GM21390 (cell line): ENCODE data around the gene HOXA7.

Source experiments
- ATAC-seq: cut with Tn5 transposase; IDR thresholded peaks from one replicate; pipeline ENCODE4 v1.9.1; 2021; ENCODE audit not compliant: unreplicated experiment

Gene HOXA7

GRCh38 chr7:27159266-27160144 is 3.0 kb upstream of the HOXA7 start:
- no peak for ATAC-seq

- no peak for ATAC-seq
Observed at GRCh38 chr7:27158436-27159265, 2.2 kb upstream of the HOXA7 start.

GRCh38 chr7:27157702-27158431 is 1.4 kb upstream of the HOXA7 start:
- ATAC-seq, result no peak

- no peak for ATAC-seq
Observed at GRCh38 chr7:27156916-27157701, 634 bp upstream of the HOXA7 start.

- no peak for ATAC-seq
Observed at GRCh38 chr7:27155816-27156507, 513 bp downstream of the HOXA7 start.

- no peak for ATAC-seq
Observed at GRCh38 chr7:27154901-27155815, 1.3 kb downstream of the HOXA7 start.

GRCh38 chr7:27154369-27154768 is 2.1 kb downstream of the HOXA7 start:
- no peak for ATAC-seq

GRCh38 chr7:27153526-27153925 is 2.9 kb downstream of the HOXA7 start:
- no peak for ATAC-seq

GRCh38 chr7:27152816-27153442 is 3.5 kb downstream of the HOXA7 start:
- ATAC-seq, result no peak

GRCh38 chr7:27151931-27152815 is 4.3 kb downstream of the HOXA7 start, which contains the start of gene HOXA3:
Gene HOXA3 (minus strand): TSS chr7:27152583. CDS start chr7:27110640, 41,943 bp downstream.
- ATAC-seq, result no peak

- no peak for ATAC-seq
Observed at GRCh38 chr7:27151341-27151930, 5.0 kb downstream of the HOXA7 start.

- peak; percentile 89 for ATAC-seq
Observed at GRCh38 chr7:27150568-27151340, 5.7 kb downstream of the HOXA7 start.

GRCh38 chr7:27149842-27150567 is 6.5 kb downstream of the HOXA7 start:
- ATAC-seq, result peak; percentile 9

- no peak for ATAC-seq
Observed at GRCh38 chr7:27148756-27149641, 7.5 kb downstream of the HOXA7 start.
